SK-N-MC (cell line): Measurements from ENCODE around the gene NSFL1C.

Experiments used
- DNase-seq: peaks from one replicate; pipeline ENCODE4 v3.0.0-alpha.2; 2011; ENCODE audit warnings: low read depth, low spot score
- H3K27ac ChIP-seq: fragments of 200-600 bp; sonication (generic); 2 replicates; pipeline ENCODE4 v1.5.1; 2016; ENCODE audit warnings: mixed run types
- H3K36me3 ChIP-seq: fragments of 200-600 bp; sonication (generic); 2 replicates; pipeline ENCODE4 v1.6.1; 2017; ENCODE audit warnings: antibody characterized with exemption, low read length, mixed read lengths; ENCODE audit not compliant: insufficient read depth
- H3K4me3 ChIP-seq: fragments of 200-600 bp; sonication (generic); 2 replicates; pipeline ENCODE4 v1.5.1; 2016
- H3K9ac ChIP-seq: fragments of 200-600 bp; sonication (generic); 2 replicates; pipeline ENCODE4 v1.8.0; 2017; ENCODE audit warnings: mixed run types, mixed read lengths; ENCODE audit not compliant: insufficient read length
- H3K9me3 ChIP-seq: fragments of 200-600 bp; sonication (generic); 2 replicates; pipeline ENCODE4 v1.6.1; 2017; ENCODE audit warnings: low read depth, mild to moderate bottlenecking, antibody characterized with exemption, low read length, moderate library complexity, mixed read lengths
- EZH2 ChIP-seq: fragments of 200-600 bp; sonication (generic); IDR thresholded peaks from one replicate; pipeline ENCODE4 v1.6.1; 2017; ENCODE audit warnings: antibody characterized with exemption
- FOXP2 ChIP-seq: optimal IDR thresholded peaks from 2 replicates; pipeline ENCODE3; 2011; ENCODE audit warnings: mild to moderate bottlenecking, moderate library complexity; ENCODE audit not compliant: insufficient read depth; ENCODE audit errors: extremely low read length, control extremely low read depth
- POLR2AphosphoS5 ChIP-seq: IDR thresholded peaks from 2 replicates; pipeline ENCODE4 v1.6.1; 2012; ENCODE audit warnings: mild to moderate bottlenecking, low read depth, low read length, borderline replicate concordance

The NSFL1C gene

DNA sequence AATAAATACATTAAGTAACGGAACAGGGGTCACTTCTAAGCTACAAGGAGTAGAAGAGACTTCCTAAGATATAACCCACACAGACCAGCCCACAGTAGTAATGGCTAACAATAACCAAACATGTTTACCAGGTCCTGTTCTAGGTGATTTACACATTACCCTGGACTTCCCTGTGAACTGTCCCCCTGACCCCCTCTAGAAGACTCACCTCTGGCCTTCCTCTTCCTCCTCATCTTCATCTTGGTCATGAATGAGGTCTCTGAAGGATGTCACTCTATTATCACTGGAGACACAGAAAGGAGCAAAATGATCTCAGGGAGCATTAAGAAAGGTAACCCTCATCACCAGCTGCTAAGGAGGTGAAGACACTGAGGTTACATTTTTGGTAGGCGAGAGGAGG lies 8.7 kb downstream of the NSFL1C start:
- H3K9me3 ChIP-seq: no peaks in the 10 kb centered on the region
- H3K27ac ChIP-seq: no peak overlapping the region
- no peak overlapping the region for H3K4me3 ChIP-seq
- no peak for DNase-seq
- H3K36me3 ChIP-seq: peaks cover 87% of the 10 kb centered on the region
- no peak for TF ChIP-seq POLR2AphosphoS5
- TF ChIP-seq FOXP2: no peak
- no peak for TF ChIP-seq EZH2
- no peak overlapping the region for H3K9ac ChIP-seq

DNA sequence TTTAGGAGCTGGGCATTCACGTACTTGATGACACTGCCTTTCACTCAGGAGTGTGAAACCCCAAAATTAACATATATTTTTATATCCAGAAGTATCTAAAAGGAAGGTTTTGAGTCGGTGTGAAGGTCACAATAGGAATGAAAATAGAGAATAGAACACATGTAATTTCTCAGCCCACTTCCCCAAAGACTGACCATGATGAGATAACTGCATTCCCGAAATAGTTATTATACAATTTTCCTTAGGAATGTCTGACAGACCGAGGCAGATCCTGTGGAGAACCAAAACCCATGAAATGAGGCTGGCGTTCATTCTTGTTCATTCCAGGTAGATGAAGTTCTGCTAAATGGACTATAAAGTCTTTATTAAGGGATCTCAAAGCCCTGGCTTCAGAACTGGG lies 10.3 kb downstream of the NSFL1C start:
- Histone ChIP-seq H3K9me3 (no peaks in the 10 kb centered on the region), H3K9ac (no peak overlapping the region), H3K4me3 (no peak overlapping the region), H3K36me3 (peaks cover 92% of the 10 kb centered on the region), H3K27ac (no peak overlapping the region)
- DNase-seq: no peak
- no peak for TF ChIP-seq EZH2
- TF ChIP-seq POLR2AphosphoS5: no peak
- no peak for TF ChIP-seq FOXP2

DNA sequence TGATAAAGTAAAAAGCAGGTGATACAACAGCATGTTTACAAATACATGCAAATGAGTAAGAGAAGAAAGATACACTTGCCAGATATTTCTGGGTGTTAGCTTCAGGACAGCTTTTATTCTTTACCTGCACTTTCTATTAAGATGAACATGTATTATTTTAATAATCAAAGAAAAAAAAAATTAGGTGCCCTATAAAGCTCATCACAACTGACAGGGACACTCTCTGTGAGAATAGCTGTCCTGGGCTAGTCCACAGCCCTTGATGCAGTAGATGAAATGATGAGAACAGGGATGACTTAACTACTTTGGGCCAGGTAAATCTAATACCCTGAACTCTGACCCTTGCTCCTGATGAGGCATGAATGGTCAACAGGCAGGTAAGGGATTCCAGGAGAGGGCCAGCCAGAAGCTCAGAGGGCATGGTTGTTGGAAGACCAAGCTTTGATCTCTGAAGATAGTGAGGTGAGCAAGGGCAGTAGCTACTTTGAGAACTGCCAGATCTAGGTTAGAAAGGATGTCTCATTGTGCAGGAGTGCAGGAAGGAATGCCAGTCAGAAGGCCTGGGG lies 15.6 kb downstream of the NSFL1C start:
- DNase-seq: no peak
- peaks cover 99% of the 10 kb centered on the region for H3K36me3 ChIP-seq
- TF ChIP-seq POLR2AphosphoS5 (no peak), EZH2 (no peak), FOXP2 (no peak)
- H3K4me3 ChIP-seq: no peak overlapping the region
- no peak overlapping the region for H3K9ac ChIP-seq
- H3K27ac ChIP-seq: no peak overlapping the region
- no peaks in the 10 kb centered on the region for H3K9me3 ChIP-seq

DNA sequence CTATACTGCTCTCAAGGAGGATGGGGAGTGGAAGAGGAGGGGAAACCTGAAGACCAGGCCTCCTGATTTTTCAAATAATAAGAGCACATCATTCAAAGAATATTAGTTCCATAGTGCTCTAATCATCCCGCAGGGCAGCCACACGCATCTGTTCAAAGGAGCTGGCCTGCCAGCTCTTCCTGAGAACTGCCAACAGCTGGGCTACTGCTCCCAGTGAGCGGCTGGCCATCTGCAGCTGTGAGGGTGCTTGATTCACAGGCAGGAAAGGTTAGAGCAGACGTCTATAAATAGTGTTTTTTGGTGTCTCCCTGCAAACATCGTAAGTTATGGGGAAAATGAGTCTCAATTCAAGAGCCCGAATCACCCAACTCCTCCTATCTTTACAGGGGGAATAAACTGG lies 17.3 kb downstream of the NSFL1C start:
- DNase-seq: no peak
- H3K9ac ChIP-seq: no peak overlapping the region
- H3K27ac ChIP-seq: no peak overlapping the region
- peaks cover 100% of the 10 kb centered on the region for H3K36me3 ChIP-seq
- H3K9me3 ChIP-seq: no peaks in the 10 kb centered on the region
- H3K4me3 ChIP-seq: no peak overlapping the region
- TF ChIP-seq FOXP2 (no peak), EZH2 (no peak), POLR2AphosphoS5 (no peak)

DNA sequence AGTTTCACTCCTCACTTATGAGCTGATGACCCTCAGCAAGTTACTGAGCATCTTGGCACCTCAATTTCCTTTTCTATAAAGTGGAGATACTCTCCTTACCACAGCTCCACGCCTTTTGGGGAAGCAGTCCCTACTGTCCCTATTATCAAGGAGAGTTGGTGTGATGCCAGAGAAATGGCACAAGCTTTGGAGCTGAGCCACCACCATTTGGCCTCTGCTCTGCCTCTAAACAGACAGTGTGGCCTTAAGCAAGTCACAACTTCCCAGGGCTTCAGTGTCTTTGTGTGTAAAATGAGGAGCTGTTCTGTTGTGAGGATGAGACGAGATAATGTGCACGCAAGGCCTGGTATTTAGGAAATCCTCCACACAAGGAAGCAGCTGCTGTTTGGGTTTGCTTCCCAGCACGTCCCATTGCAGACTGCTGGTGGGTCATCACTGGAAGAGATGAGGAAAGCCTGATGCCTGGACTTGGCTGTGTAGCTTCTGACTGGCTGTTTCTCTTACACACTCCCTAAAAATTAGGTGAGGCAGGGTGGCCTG lies 18.5 kb downstream of the NSFL1C start:
- Histone ChIP-seq H3K4me3 (no peak overlapping the region), H3K27ac (no peak overlapping the region), H3K36me3 (peaks cover 100% of the 10 kb centered on the region), H3K9ac (no peak overlapping the region), H3K9me3 (no peaks in the 10 kb centered on the region)
- DNase-seq: no peak
- TF ChIP-seq POLR2AphosphoS5 (no peak), FOXP2 (no peak), EZH2 (no peak)

DNA sequence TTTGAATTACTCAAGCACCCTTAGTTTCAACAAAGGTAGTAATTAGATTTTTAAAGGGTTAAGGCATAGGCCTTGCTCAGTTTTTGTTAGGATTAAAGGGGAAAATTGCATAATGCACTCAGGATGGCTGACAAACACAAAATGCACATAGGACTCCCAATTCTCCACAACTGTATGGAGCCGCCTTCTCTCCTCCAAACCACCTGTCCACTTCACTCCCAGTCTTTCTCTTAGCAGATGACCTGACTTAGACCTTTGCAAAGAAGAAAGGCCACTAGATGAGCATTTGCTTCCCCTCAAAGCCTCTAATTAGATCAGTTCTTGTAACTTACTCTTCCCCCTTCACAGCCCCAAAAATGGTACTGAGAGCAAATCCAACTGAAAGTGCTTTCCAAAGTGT lies 20.1 kb downstream of the NSFL1C start:
- TF ChIP-seq FOXP2 (no peak), POLR2AphosphoS5 (no peak), EZH2 (no peak)
- no peak overlapping the region for H3K9ac ChIP-seq
- no peaks in the 10 kb centered on the region for H3K9me3 ChIP-seq
- no peak overlapping the region for H3K27ac ChIP-seq
- H3K4me3 ChIP-seq: no peak overlapping the region
- no peak for DNase-seq
- peaks cover 97% of the 10 kb centered on the region for H3K36me3 ChIP-seq

DNA sequence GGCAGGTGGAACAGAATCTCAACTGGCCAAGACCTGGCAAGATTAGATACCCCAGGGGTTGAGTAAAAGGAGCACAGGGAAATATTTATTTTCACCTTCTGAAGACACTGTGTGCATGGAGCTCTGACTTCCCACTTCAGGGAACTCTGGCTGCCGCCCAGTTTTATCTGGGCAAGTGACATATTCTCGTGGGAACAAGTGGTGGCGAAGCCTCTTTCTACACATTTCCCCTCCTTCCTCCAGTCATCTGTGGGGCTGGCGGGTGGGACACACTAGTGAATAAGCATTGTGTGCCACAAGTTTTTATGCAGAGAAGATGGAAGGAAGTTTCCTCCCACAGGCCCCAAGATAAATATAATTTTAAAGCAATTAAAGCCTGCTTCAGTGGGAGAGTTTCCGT lies 23.6 kb downstream of the NSFL1C start:
- Histone ChIP-seq H3K9me3 (no peaks in the 10 kb centered on the region), H3K4me3 (no peak overlapping the region), H3K27ac (no peak overlapping the region), H3K9ac (no peak overlapping the region), H3K36me3 (peaks cover 64% of the 10 kb centered on the region)
- TF ChIP-seq FOXP2 (no peak), POLR2AphosphoS5 (no peak), EZH2 (no peak)
- no peak for DNase-seq

DNA sequence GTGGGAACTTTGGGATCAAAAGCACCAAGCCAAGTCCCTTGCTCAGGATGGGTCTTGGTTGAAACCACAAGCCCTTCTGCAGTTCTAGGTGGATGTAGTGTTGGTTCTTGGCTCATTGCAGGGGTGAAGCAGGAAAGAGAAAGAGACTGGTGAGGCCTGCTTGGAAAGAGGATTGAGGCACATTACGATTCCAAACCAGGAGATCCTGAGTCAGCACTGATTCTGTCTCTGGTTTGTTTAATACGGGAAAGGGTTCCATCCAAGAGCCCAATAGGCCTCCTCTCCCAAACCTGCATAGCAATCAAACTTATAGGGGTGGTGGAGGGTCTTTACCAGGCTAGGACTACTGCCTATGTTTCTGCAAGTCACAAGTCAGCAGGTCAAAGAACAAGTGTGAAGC lies 24.3 kb downstream of the NSFL1C start:
- H3K27ac ChIP-seq: no peak overlapping the region
- TF ChIP-seq FOXP2 (no peak), POLR2AphosphoS5 (no peak), EZH2 (no peak)
- H3K9ac ChIP-seq: no peak overlapping the region
- H3K9me3 ChIP-seq: no peaks in the 10 kb centered on the region
- H3K36me3 ChIP-seq: peaks cover 56% of the 10 kb centered on the region
- no peak for DNase-seq
- no peak overlapping the region for H3K4me3 ChIP-seq

DNA sequence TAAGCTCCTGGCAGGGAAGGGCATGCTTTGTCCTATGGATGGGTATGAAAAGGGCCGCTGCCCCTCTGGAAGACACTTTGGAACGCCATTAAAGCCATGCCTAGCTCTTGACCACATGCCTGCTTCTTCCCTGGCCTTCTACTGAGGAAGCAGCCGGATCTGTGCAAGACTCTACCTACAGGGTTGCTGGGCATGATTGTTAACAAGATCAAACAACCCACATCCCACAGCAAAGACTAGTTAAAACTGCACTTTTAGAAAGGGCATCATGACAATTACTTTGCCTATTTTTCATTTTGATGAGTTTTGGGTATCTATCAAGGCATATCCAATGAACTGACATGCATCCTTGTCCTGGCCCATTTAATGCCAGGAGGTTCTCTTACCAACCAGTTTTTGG lies 25.5 kb downstream of the NSFL1C start:
- TF ChIP-seq POLR2AphosphoS5 (no peak), EZH2 (no peak), FOXP2 (no peak)
- no peak overlapping the region for H3K27ac ChIP-seq
- H3K9me3 ChIP-seq: no peaks in the 10 kb centered on the region
- H3K36me3 ChIP-seq: peaks cover 44% of the 10 kb centered on the region
- H3K9ac ChIP-seq: no peak overlapping the region
- DNase-seq: no peak
- no peak overlapping the region for H3K4me3 ChIP-seq
